Fibroblast of lung (primary cell): ENCODE results near the gene ST6GALNAC3. TPM values are rescaled to one million over a fixed set of nuclear protein-coding genes. Genes with fewer than 3 reads are reported as not detected.
"Not testable (repeated sequence)": the region's sequence is repeated elsewhere in the genome, so short reads cannot be mapped to it uniquely, and the experiment has no call there.

ENCODE experiments used
- DNase-seq, 2 donors: peaks; one replicate each; pipeline versions ENCODE4 v3.0.0 to v3.0.0-alpha.2; 2010; ENCODE audit warnings: low read depth in 2 of 2
- H2AFZ ChIP-seq: 2 replicates; pipeline ENCODE4 v1.5.1; 2012; ENCODE audit warnings: low read length, control low read depth, inconsistent platforms
- H3K27ac ChIP-seq: 2 replicates; pipeline ENCODE4 v1.5.1; 2011; ENCODE audit warnings: low read length, control low read depth; ENCODE audit not compliant: insufficient read depth
- H3K27me3 ChIP-seq: 2 replicates; pipeline ENCODE4 v1.5.1; 2011; ENCODE audit warnings: mild to moderate bottlenecking, low read length; ENCODE audit not compliant: control insufficient read depth, insufficient read depth
- H3K36me3 ChIP-seq: 2 replicates; pipeline ENCODE4 v1.5.1; 2011; ENCODE audit warnings: low read length; ENCODE audit not compliant: control insufficient read depth, insufficient read depth
- H3K4me1 ChIP-seq: 2 replicates; pipeline ENCODE4 v1.5.1; 2011; ENCODE audit warnings: low read length; ENCODE audit not compliant: control insufficient read depth, insufficient read depth; ENCODE audit errors: extremely low read depth
- H3K4me2 ChIP-seq: 2 replicates; pipeline ENCODE4 v1.5.1; 2011; ENCODE audit warnings: low read length, control low read depth; ENCODE audit not compliant: insufficient read depth; ENCODE audit errors: extremely low read depth
- H3K4me3 ChIP-seq, 4 experiments: fragments of 200-600 bp in 1 of 4; sonication (generic) in 1 of 4; replicated peaks in 1 of 4; 2 replicates each; pipeline ENCODE4 v1.5.1; 2011 to 2016; ENCODE audit warnings: low read length in 4 of 4, low read depth in 3 of 4, mild to moderate bottlenecking in 3 of 4, control low read depth in 2 of 4, inconsistent platforms in 1 of 4, mixed read lengths in 1 of 4; ENCODE audit not compliant: insufficient read depth in 1 of 4; ENCODE audit errors: control extremely low read depth in 1 of 4
- H3K79me2 ChIP-seq: 2 replicates; pipeline ENCODE4 v1.5.1; 2012; ENCODE audit warnings: mild to moderate bottlenecking, low read length, inconsistent platforms; ENCODE audit not compliant: control insufficient read depth, insufficient read depth
- H3K9ac ChIP-seq: 2 replicates; pipeline ENCODE4 v1.5.1; 2011; ENCODE audit warnings: mild to moderate bottlenecking, low read length, control low read depth; ENCODE audit not compliant: insufficient read depth
- H3K9me3 ChIP-seq: 2 replicates; pipeline ENCODE4 v1.5.1; 2012; ENCODE audit warnings: low read depth, low read length; ENCODE audit not compliant: control insufficient read depth, insufficient read depth
- H4K20me1 ChIP-seq: 2 replicates; pipeline ENCODE4 v1.5.1; 2011; ENCODE audit warnings: low read length; ENCODE audit not compliant: control insufficient read depth, insufficient read depth; ENCODE audit errors: extremely low read depth
- EZH2 ChIP-seq: IDR thresholded peaks from 2 replicates; pipeline ENCODE4 v1.5.1; 2012; ENCODE audit warnings: low read length, control low read depth, mild to moderate bottlenecking; ENCODE audit errors: missing control alignments
- polyA plus RNA-seq, 2 donors: library from polyadenylated mRNA; depleted of rRNA in 1 of 2; stranded (reverse) in 1 of 2; unstranded in 1 of 2; fragments of >200 nt; gene quantifications; 2 replicates each; pipeline ENCODE4 v1.2.1, GENCODE V29; 2011 to 2012; ENCODE audit warnings: missing spikeins in 1 of 2
- total RNA-seq: library from RNA; depleted of rRNA; stranded (reverse); fragments of >200 nt; gene quantifications from 2 replicates; pipeline ENCODE4 v1.2.1, GENCODE V29; 2014
- TF ChIP-seq, protein P1 (sequence below), 2 donors: IDR thresholded peaks in 1 of 2; conservative IDR thresholded peaks in 1 of 2; 1 replicate in 1 of 2; 2 replicates in 1 of 2; pipeline ENCODE4 v1.5.1; 2011 to 2012; ENCODE audit warnings: low read length in 2 of 2, control low read depth in 1 of 2, inconsistent platforms in 1 of 2, low read depth in 1 of 2, mild to moderate bottlenecking in 1 of 2

Gene ST6GALNAC3
- total and polyA plus RNA-seq, 2 donors (not counting 1 experiment from before 2014, with no cell fraction given): 0.34 to 0.66 TPM

DNA sequence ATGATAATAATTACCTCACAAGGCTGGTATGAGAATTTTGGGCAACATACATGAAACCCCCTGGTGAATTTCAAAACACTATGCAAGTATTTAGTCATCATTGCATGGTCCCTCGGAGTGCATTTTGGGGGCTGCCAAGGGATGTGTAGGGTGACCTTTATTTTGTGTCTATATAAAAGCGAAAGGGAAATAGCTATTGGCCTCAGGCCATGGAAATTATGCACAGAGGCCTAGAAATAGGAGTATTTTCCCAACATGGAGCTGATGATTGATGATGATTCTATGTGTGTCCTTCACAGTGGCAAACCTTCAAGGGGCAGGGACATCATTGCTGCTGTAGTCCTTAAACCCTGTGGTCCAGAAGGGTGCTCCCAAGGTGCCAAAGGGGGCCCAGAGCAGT is 265.5 kb downstream of the ST6GALNAC3 start:
- no peak overlapping the region for H3K27ac ChIP-seq
- no peaks in the 10 kb centered on the region for H3K36me3 ChIP-seq
- no peak overlapping the region for H2AFZ ChIP-seq
- H3K4me2 ChIP-seq: no peak overlapping the region
- no peaks in the 10 kb centered on the region for H3K9me3 ChIP-seq
- no peaks in the 10 kb centered on the region for H3K27me3 ChIP-seq
- no peaks in the 10 kb centered on the region for H3K79me2 ChIP-seq
- no peak overlapping the region for H3K4me3 ChIP-seq
- H4K20me1 ChIP-seq: no peaks in the 10 kb centered on the region
- DNase-seq: peak in 1 of 2 donors; percentile 17
- no peaks in the 10 kb centered on the region for H3K4me1 ChIP-seq
- no peak for TF ChIP-seq EZH2
- TF ChIP-seq, protein P1, sequence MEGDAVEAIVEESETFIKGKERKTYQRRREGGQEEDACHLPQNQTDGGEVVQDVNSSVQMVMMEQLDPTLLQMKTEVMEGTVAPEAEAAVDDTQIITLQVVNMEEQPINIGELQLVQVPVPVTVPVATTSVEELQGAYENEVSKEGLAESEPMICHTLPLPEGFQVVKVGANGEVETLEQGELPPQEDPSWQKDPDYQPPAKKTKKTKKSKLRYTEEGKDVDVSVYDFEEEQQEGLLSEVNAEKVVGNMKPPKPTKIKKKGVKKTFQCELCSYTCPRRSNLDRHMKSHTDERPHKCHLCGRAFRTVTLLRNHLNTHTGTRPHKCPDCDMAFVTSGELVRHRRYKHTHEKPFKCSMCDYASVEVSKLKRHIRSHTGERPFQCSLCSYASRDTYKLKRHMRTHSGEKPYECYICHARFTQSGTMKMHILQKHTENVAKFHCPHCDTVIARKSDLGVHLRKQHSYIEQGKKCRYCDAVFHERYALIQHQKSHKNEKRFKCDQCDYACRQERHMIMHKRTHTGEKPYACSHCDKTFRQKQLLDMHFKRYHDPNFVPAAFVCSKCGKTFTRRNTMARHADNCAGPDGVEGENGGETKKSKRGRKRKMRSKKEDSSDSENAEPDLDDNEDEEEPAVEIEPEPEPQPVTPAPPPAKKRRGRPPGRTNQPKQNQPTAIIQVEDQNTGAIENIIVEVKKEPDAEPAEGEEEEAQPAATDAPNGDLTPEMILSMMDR (conservative IDR thresholded peaks at IDR 0.05 in 1 of 2, IDR thresholded peaks at IDR 0.05 in 1 of 2; ENCODE audit: low read depth in 1 of 2, low read length in 2 of 2): no peak
- no peak overlapping the region for H3K9ac ChIP-seq

DNA sequence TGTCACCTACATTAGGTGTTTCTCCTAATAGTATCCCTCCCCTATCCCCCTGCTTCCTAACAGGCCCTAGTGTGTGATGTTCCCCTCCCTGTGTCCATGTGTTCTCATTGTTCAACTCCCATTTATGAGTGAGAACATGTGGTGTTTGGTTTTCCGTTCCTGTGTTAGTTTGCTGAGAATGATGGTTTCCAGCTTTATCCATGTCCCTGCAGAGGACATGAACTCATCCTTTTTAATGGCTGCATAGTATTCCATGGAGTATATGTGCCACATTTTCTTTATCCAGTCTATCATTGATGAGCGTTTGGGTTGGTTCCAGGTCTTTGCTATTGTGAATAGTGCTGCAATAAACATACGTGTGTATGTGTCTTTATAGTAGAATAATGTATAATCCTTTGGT is 267.3 kb downstream of the ST6GALNAC3 start:
- DNase-seq, H3K4me3 ChIP-seq: not testable (repeated sequence)

DNA sequence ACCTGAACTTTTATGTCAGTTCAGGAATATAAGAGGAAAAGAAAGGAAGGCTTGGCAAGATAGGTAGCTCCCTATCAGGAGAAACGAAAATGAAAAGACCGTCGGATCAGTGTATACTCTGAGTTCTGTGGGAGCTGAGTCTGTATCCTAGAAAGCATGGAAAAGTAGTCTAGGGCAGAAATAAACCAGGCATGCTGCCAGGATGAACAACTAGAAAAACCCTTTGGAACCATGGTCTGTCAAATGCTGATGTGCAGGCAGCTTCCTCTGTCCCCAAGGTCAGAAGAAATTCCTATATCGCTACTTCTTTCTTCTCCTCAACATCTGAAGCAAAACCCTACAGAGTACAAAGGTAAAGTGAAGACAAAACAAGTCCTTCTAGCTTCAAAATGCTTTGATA is 268.8 kb downstream of the ST6GALNAC3 start:
- no peaks in the 10 kb centered on the region for H3K9me3 ChIP-seq
- no peak overlapping the region for H2AFZ ChIP-seq
- H3K27ac ChIP-seq: no peak overlapping the region
- no peak overlapping the region for H3K4me3 ChIP-seq
- no peak overlapping the region for H3K4me2 ChIP-seq
- no peak for DNase-seq
- TF ChIP-seq EZH2: no peak
- TF ChIP-seq, protein P1 (conservative IDR thresholded peaks at IDR 0.05 in 1 of 2, IDR thresholded peaks at IDR 0.05 in 1 of 2; ENCODE audit: low read depth in 1 of 2, low read length in 2 of 2): no peak
- H3K79me2 ChIP-seq: no peaks in the 10 kb centered on the region
- no peaks in the 10 kb centered on the region for H3K27me3 ChIP-seq
- H3K36me3 ChIP-seq: no peaks in the 10 kb centered on the region
- no peaks in the 10 kb centered on the region for H3K4me1 ChIP-seq
- no peaks in the 10 kb centered on the region for H4K20me1 ChIP-seq
- no peak overlapping the region for H3K9ac ChIP-seq

More for the DNA sequence above, 267.3 kb downstream of the ST6GALNAC3 start:
- not testable (repeated sequence) for H3K27ac ChIP-seq, H3K9me3 ChIP-seq, H4K20me1 ChIP-seq, H3K4me1 ChIP-seq, H3K27me3 ChIP-seq, H2AFZ ChIP-seq, H3K4me2 ChIP-seq, H3K36me3 ChIP-seq, H3K9ac ChIP-seq, H3K79me2 ChIP-seq
